Hepatocyte (in vitro differentiated cells): ENCODE measurements around the gene NOPCHAP1. TPM values are rescaled to one million over a fixed set of nuclear protein-coding genes. Genes with fewer than 3 reads are reported as not detected.

Experiments
- DNase-seq: peaks from one replicate; pipeline ENCODE4 v3.0.0-alpha.2; 2016; ENCODE audit warnings: low spot score
- H2AFZ ChIP-seq: fragments of 200-600 bp; sonication (generic); 2 replicates; pipeline ENCODE4 v1.6.0; 2016; ENCODE audit warnings: antibody characterized with exemption, mild to moderate bottlenecking
- H3K27ac ChIP-seq: fragments of 200-600 bp; sonication (generic); 2 replicates; pipeline ENCODE4 v1.5.1; 2016; ENCODE audit warnings: mild to moderate bottlenecking
- H3K27me3 ChIP-seq: fragments of 200-600 bp; sonication (generic); 2 replicates; pipeline ENCODE4 v1.6.1; 2016
- H3K36me3 ChIP-seq: fragments of 200-600 bp; sonication (generic); replicated peaks from 2 replicates; pipeline ENCODE4 v1.5.1; 2016; ENCODE audit warnings: low read depth; ENCODE audit not compliant: insufficient read depth
- H3K4me1 ChIP-seq: fragments of 200-600 bp; sonication (generic); 2 replicates; pipeline ENCODE4 v1.5.1; 2016; ENCODE audit warnings: mild to moderate bottlenecking, moderate library complexity; ENCODE audit not compliant: insufficient read depth
- H3K4me2 ChIP-seq: fragments of 200-600 bp; sonication (generic); 2 replicates; pipeline ENCODE4 v1.6.0; 2016
- H3K4me3 ChIP-seq: fragments of 200-600 bp; sonication (generic); 2 replicates; pipeline ENCODE4 v1.5.1; 2016; ENCODE audit warnings: mild to moderate bottlenecking
- H3K79me2 ChIP-seq: fragments of 200-600 bp; sonication (generic); 2 replicates; pipeline ENCODE4 v1.6.0; 2017; ENCODE audit warnings: mild to moderate bottlenecking
- H3K9me2 ChIP-seq: fragments of 200-600 bp; sonication (generic); replicated peaks from 2 replicates; pipeline ENCODE4 v1.6.0; 2017; ENCODE audit warnings: mild to moderate bottlenecking; ENCODE audit not compliant: insufficient read depth
- H3K9me3 ChIP-seq: fragments of 200-600 bp; sonication (generic); 2 replicates; pipeline ENCODE4 v1.5.1; 2016; ENCODE audit warnings: low read depth, mild to moderate bottlenecking
- H4K20me1 ChIP-seq: fragments of 200-600 bp; sonication (generic); 2 replicates; pipeline ENCODE4 v1.6.0; 2016; ENCODE audit warnings: mild to moderate bottlenecking; ENCODE audit not compliant: insufficient read depth, poor library complexity, severe bottlenecking
- CTCF ChIP-seq: fragments of 200-600 bp; sonication (generic); IDR thresholded peaks from 2 replicates; pipeline ENCODE4 v1.5.1; 2016; ENCODE audit warnings: antibody characterized with exemption, mild to moderate bottlenecking; ENCODE audit not compliant: poor library complexity
- EZH2 ChIP-seq: fragments of 200-600 bp; sonication (generic); IDR thresholded peaks from 2 replicates; pipeline ENCODE4 v1.6.1; 2016; ENCODE audit warnings: antibody characterized with exemption, mild to moderate bottlenecking, borderline replicate concordance
- EZH2phosphoT487 ChIP-seq: fragments of 200-600 bp; sonication (generic); IDR thresholded peaks from one replicate; pipeline ENCODE4 v1.6.1; 2018; ENCODE audit warnings: antibody characterized with exemption, mild to moderate bottlenecking, low read depth, moderate library complexity; ENCODE audit not compliant: unreplicated experiment, severe bottlenecking
- whole genome bisulfite sequencing: methylation state at CpG from one replicate; pipeline ENCODE4 v1.1.6; 2016; ENCODE audit warnings: low lambda C conversion rate; ENCODE audit errors: missing lambda C conversion rate; 5-methylcytosine and 5-hydroxymethylcytosine counted together
- polyA plus RNA-seq: library from polyadenylated mRNA; unstranded; fragments of >200 nt; fragmentation: Nextera tagmentation; extraction: Ambion mirVana; gene quantifications from 2 replicates; pipeline ENCODE4 v1.2.1, GENCODE V29; 2016
- total RNA-seq: library from RNA; depleted of rRNA; stranded (reverse); fragments of >200 nt; gene quantifications from 2 replicates; pipeline ENCODE4 v1.2.3, GENCODE V29; 2014

Gene NOPCHAP1
- total and polyA plus RNA-seq, 2 experiments from 2014 or later: 2.4 to 16.2 TPM

GRCh38 chr12:104955703-104956102, 30.4 kb upstream of the NOPCHAP1 start:
- Histone ChIP-seq H3K79me2 (peaks cover 9% of the 10 kb centered on the region), H3K4me1 (peaks cover 19% of the 10 kb centered on the region), H3K9me2 (no peaks in the 10 kb centered on the region), H3K27me3 (peaks cover 5% of the 10 kb centered on the region), H4K20me1 (no peaks in the 10 kb centered on the region), H3K4me3 (no peak overlapping the region), H3K27ac (no peak overlapping the region), H3K4me2 (no peak overlapping the region), H2AFZ (no peak overlapping the region), H3K36me3 (no peaks in the 10 kb centered on the region), H3K9me3 (no peaks in the 10 kb centered on the region)
- no peak for DNase-seq
- 98% methylated on average over 2 of the region's 2 CpGs for WGBS
- TF ChIP-seq EZH2 (no peak), EZH2phosphoT487 (no peak), CTCF (no peak)

GRCh38 chr12:104956870-104957718, 29.0 kb upstream of the NOPCHAP1 start:
- H2AFZ ChIP-seq: peak overlapping the region; percentile 97
- H3K79me2 ChIP-seq: peaks cover 9% of the 10 kb centered on the region
- peaks cover 19% of the 10 kb centered on the region for H3K4me1 ChIP-seq
- no peaks in the 10 kb centered on the region for H3K9me2 ChIP-seq
- TF ChIP-seq EZH2phosphoT487 (no peak), CTCF (no peak), EZH2 (no peak)
- 45% methylated on average over 13 of the region's 13 CpGs for WGBS
- peaks cover 5% of the 10 kb centered on the region for H3K27me3 ChIP-seq
- peak overlapping the region; percentile 99 for H3K4me3 ChIP-seq
- H3K9me3 ChIP-seq: no peaks in the 10 kb centered on the region
- H3K27ac ChIP-seq: peak overlapping the region; percentile 84
- H3K36me3 ChIP-seq: no peaks in the 10 kb centered on the region
- no peaks in the 10 kb centered on the region for H4K20me1 ChIP-seq
- DNase-seq: no peak
- peak overlapping the region; percentile 88 for H3K4me2 ChIP-seq

- Histone ChIP-seq H3K27me3 (peaks cover 5% of the 10 kb centered on the region), H3K9me2 (no peaks in the 10 kb centered on the region), H3K79me2 (peaks cover 9% of the 10 kb centered on the region), H3K27ac (peak overlapping the region; percentile 84), H3K4me3 (peak overlapping the region; percentile 99), H3K36me3 (no peaks in the 10 kb centered on the region), H4K20me1 (no peaks in the 10 kb centered on the region), H3K9me3 (no peaks in the 10 kb centered on the region), H3K4me1 (peaks cover 19% of the 10 kb centered on the region), H3K4me2 (peak overlapping the region; percentile 88), H2AFZ (peak overlapping the region; percentile 97)
- WGBS: 2% methylated on average over 10 of the region's 31 CpGs
- no peak for DNase-seq
- TF ChIP-seq EZH2phosphoT487: no peak
- no peak for TF ChIP-seq EZH2
- no peak for TF ChIP-seq CTCF
Measured at GRCh38 chr12:104957719-104958000, 28.5 kb upstream of the NOPCHAP1 start.
